Ishikawa (cell line): Measurements from ENCODE around the gene KPNA2.
A peak's percentile ranks its signal among the peaks of the same experiment; 100 is the strongest.

Experiments
- CREB1 ChIP-seq: IDR thresholded peaks from 2 replicates; pipeline ENCODE4 v1.6.1; 2012; ENCODE audit warnings: low read depth
- EGR1 ChIP-seq: IDR thresholded peaks from 2 replicates; pipeline ENCODE4 v1.6.1; 2012
- EP300 ChIP-seq: IDR thresholded peaks from 2 replicates; pipeline ENCODE4 v1.6.1; 2012; ENCODE audit warnings: borderline replicate concordance
- NFIC ChIP-seq: IDR thresholded peaks from 2 replicates; pipeline ENCODE4 v1.6.1; 2012
- RAD21 ChIP-seq: IDR thresholded peaks from 2 replicates; pipeline ENCODE4 v1.6.1; 2012; ENCODE audit warnings: low read depth
- TCF12 ChIP-seq: IDR thresholded peaks from 2 replicates; pipeline ENCODE4 v1.6.1; 2012; ENCODE audit warnings: low read depth
- YY1 ChIP-seq: IDR thresholded peaks from 2 replicates; pipeline ENCODE4 v1.6.1; 2012; ENCODE audit warnings: low read depth
- ZBTB7A ChIP-seq: IDR thresholded peaks from 2 replicates; pipeline ENCODE4 v1.6.1; 2012; ENCODE audit warnings: low read depth
- TF ChIP-seq, protein P1 (sequence below): IDR thresholded peaks from 2 replicates; pipeline ENCODE4 v1.6.1; 2012; ENCODE audit warnings: low read depth, mild to moderate bottlenecking

DNA sequence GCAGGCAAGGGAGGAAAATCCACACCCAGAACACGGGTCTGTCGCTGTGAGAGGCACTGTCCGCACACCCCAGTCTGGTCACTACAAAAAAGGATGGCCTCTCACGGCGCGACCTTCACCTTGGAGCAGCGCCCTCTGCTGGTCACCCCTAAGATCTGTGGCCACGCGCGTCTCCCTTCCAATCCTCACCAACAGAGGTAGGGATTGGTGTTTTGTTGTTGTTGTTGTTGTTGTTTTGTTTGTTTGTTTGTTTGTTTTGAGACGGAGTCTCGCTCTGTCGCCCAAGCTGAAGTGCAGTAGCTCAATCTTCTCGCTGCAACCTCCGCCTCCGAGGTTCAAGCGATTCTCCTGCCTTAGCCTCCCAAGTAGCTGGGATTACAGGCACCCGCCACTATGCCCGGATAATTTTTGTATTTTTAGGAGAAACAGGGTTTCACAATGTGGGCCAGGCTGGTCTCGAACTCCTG is 24.3 kb upstream of the KPNA2 start:
- TF ChIP-seq YY1 = no peak
- TF ChIP-seq NFIC = no peak
- no peak for TF ChIP-seq EGR1
- TF ChIP-seq RAD21 = peak; percentile 35; the same call in 1 of the 2 replicates
- TF ChIP-seq TCF12 = no peak
- no peak for TF ChIP-seq ZBTB7A
- TF ChIP-seq, protein P1, sequence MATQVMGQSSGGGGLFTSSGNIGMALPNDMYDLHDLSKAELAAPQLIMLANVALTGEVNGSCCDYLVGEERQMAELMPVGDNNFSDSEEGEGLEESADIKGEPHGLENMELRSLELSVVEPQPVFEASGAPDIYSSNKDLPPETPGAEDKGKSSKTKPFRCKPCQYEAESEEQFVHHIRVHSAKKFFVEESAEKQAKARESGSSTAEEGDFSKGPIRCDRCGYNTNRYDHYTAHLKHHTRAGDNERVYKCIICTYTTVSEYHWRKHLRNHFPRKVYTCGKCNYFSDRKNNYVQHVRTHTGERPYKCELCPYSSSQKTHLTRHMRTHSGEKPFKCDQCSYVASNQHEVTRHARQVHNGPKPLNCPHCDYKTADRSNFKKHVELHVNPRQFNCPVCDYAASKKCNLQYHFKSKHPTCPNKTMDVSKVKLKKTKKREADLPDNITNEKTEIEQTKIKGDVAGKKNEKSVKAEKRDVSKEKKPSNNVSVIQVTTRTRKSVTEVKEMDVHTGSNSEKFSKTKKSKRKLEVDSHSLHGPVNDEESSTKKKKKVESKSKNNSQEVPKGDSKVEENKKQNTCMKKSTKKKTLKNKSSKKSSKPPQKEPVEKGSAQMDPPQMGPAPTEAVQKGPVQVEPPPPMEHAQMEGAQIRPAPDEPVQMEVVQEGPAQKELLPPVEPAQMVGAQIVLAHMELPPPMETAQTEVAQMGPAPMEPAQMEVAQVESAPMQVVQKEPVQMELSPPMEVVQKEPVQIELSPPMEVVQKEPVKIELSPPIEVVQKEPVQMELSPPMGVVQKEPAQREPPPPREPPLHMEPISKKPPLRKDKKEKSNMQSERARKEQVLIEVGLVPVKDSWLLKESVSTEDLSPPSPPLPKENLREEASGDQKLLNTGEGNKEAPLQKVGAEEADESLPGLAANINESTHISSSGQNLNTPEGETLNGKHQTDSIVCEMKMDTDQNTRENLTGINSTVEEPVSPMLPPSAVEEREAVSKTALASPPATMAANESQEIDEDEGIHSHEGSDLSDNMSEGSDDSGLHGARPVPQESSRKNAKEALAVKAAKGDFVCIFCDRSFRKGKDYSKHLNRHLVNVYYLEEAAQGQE = no peak
- no peak for TF ChIP-seq EP300
- no peak for TF ChIP-seq CREB1
